CD14-positive monocyte (primary cell): ENCODE data around the gene FBXO48. TPM values are rescaled to one million over a fixed set of nuclear protein-coding genes. Genes with fewer than 3 reads are reported as not detected.

Experiments
- DNase-seq, 3 donors: peaks; one replicate each; pipeline ENCODE4 v3.0.0-alpha.2; 2011 to 2022
- H2AFZ ChIP-seq: 2 replicates; pipeline ENCODE4 v1.6.0; 2012; ENCODE audit warnings: mild to moderate bottlenecking, low read depth, low read length, inconsistent platforms; ENCODE audit not compliant: insufficient read depth, poor library complexity, severe bottlenecking
- H3K27ac ChIP-seq, 2 donors: 1 replicate in 1 of 2; 2 replicates in 1 of 2; pipeline ENCODE4 v1.5.1; 2012 to 2013; ENCODE audit warnings: low read length in 2 of 2, control low read depth in 1 of 2, inconsistent platforms in 1 of 2, low read depth in 1 of 2, mild to moderate bottlenecking in 1 of 2
- H3K27me3 ChIP-seq, 2 donors: one replicate each; pipeline versions ENCODE4 v1.6.0 to v1.6.1; 2011 to 2013; ENCODE audit warnings: low read length in 2 of 2; ENCODE audit not compliant: control insufficient read depth in 2 of 2, insufficient read depth in 2 of 2
- H3K36me3 ChIP-seq, 2 donors: replicated peaks in 1 of 2; 1 replicate in 1 of 2; 2 replicates in 1 of 2; pipeline versions ENCODE4 v1.5.1 to v1.6.1; 2012 to 2013; ENCODE audit warnings: low read length in 2 of 2, control low read depth in 1 of 2, inconsistent platforms in 1 of 2, mild to moderate bottlenecking in 1 of 2; ENCODE audit not compliant: insufficient read depth in 2 of 2, control insufficient read depth in 1 of 2
- H3K4me1 ChIP-seq, 2 donors: 1 replicate in 1 of 2; 2 replicates in 1 of 2; pipeline versions ENCODE4 v1.5.1 to v1.6.1; 2012 to 2013; ENCODE audit warnings: low read length in 2 of 2, control low read depth in 1 of 2, inconsistent platforms in 1 of 2, mild to moderate bottlenecking in 1 of 2, moderate library complexity in 1 of 2; ENCODE audit not compliant: insufficient read depth in 2 of 2, control insufficient read depth in 1 of 2
- H3K4me2 ChIP-seq: replicated peaks from 2 replicates; pipeline ENCODE3; 2012; ENCODE audit warnings: low read length, moderate library complexity, mild to moderate bottlenecking; ENCODE audit not compliant: poor library complexity, severe bottlenecking; ENCODE audit errors: extremely low read depth
- H3K4me3 ChIP-seq, 3 experiments: fragments of 200-600 bp in 1 of 3; sonication (generic) in 1 of 3; replicated peaks in 1 of 3; 1 replicate in 2 of 3; 2 replicates in 1 of 3; pipeline ENCODE4 v1.5.1; 2011 to 2013; ENCODE audit warnings: low read length in 3 of 3, mild to moderate bottlenecking in 3 of 3, control low read depth in 2 of 3, low read depth in 2 of 3, inconsistent platforms in 1 of 3, moderate library complexity in 1 of 3
- H3K79me2 ChIP-seq: 2 replicates; pipeline ENCODE4 v1.6.0; 2012; ENCODE audit warnings: mild to moderate bottlenecking, control low read depth, inconsistent platforms, low read length, moderate library complexity; ENCODE audit not compliant: insufficient read depth
- H3K9ac ChIP-seq: 2 replicates; pipeline ENCODE4 v1.6.0; 2017; ENCODE audit warnings: low read length, mild to moderate bottlenecking; ENCODE audit not compliant: insufficient read depth, poor library complexity, severe bottlenecking
- H3K9me3 ChIP-seq, 2 donors: replicated peaks in 1 of 2; 1 replicate in 1 of 2; 2 replicates in 1 of 2; pipeline versions ENCODE4 v1.5.1 to v1.6.1; 2012 to 2013; ENCODE audit warnings: low read length in 2 of 2, control low read depth in 1 of 2; ENCODE audit not compliant: control insufficient read depth in 1 of 2, insufficient read depth in 1 of 2
- H4K20me1 ChIP-seq: 2 replicates; pipeline ENCODE4 v1.6.0; 2012; ENCODE audit warnings: mild to moderate bottlenecking, low read length, control low read depth, moderate library complexity; ENCODE audit not compliant: insufficient read depth
- H3K27ac Mint-ChIP-seq, 7 donors: one replicate each; pipeline ENCODE4 v1.8.0; 2020; ENCODE audit warnings: mild to moderate bottlenecking in 7 of 7, mixed read lengths in 7 of 7, moderate library complexity in 6 of 7, inconsistent platforms in 2 of 7
- H3K27me3 Mint-ChIP-seq, 3 donors: one replicate each; pipeline ENCODE4 v1.8.0; 2021 to 2022; ENCODE audit warnings: low read depth in 3 of 3, mild to moderate bottlenecking in 3 of 3, mixed read lengths in 3 of 3, moderate library complexity in 3 of 3, inconsistent platforms in 1 of 3
- H3K36me3 Mint-ChIP-seq, 2 donors: one replicate each; pipeline ENCODE4 v1.8.0; 2020; ENCODE audit warnings: mixed read lengths in 2 of 2, inconsistent platforms in 1 of 2, mild to moderate bottlenecking in 1 of 2
- H3K4me1 Mint-ChIP-seq: one replicate; pipeline ENCODE4 v1.8.0; 2020; ENCODE audit warnings: mild to moderate bottlenecking, mixed read lengths
- H3K4me3 Mint-ChIP-seq, 2 donors: one replicate each; pipeline ENCODE4 v1.8.0; 2020; ENCODE audit warnings: mild to moderate bottlenecking in 2 of 2, mixed read lengths in 2 of 2, moderate library complexity in 1 of 2
- H3K9me3 Mint-ChIP-seq, 7 donors: one replicate each; pipeline ENCODE4 v1.8.0; 2020 to 2022; ENCODE audit warnings: mixed read lengths in 7 of 7, mild to moderate bottlenecking in 6 of 7, moderate library complexity in 6 of 7, inconsistent platforms in 2 of 7
- WGBS: methylation state at CpG from one replicate; pipeline ENCODE4 v1.1.5; 2013; ENCODE audit warnings: missing lambda C conversion rate; ENCODE audit not compliant: insufficient coverage; 5-methylcytosine and 5-hydroxymethylcytosine counted together
- intact Hi-C, 2 donors: fragments of 100-400 bp; cut with micrococcal nuclease; formaldehyde crosslinking; loops; one replicate each; pipeline versions ENCODE4 v1.15.0 to v1.15.1; 2023
- polyA plus RNA-seq, 3 donors: library from polyadenylated mRNA; depleted of rRNA in 1 of 3; unstranded in 2 of 3; stranded (reverse) in 1 of 3; fragments of 300-500 nt in 2 of 3; fragments of >200 nt in 1 of 3; fragmentation: Illumina TruSeq in 2 of 3; gene quantifications; 1 replicate in 2 of 3; 2 replicates in 1 of 3; pipeline ENCODE4 v1.2.3, GENCODE V29; 2012 to 2021
- TF ChIP-seq, protein P1 (sequence below): fragments of 200-600 bp; IDR thresholded peaks from one replicate; pipeline ENCODE4 v1.8.0; 2022; ENCODE audit warnings: antibody characterized with exemption, mild to moderate bottlenecking

Gene FBXO48
- polyA plus RNA-seq, 3 donors: 0.08 to 0.85 (median 0.31) TPM

- Histone ChIP-seq H3K9me3 (no peaks in the 10 kb centered on the region), H3K4me1 (peaks cover 35 to 38% of the 10 kb centered on the region in 2 donors), H3K4me2 (no peak overlapping the region), H3K27me3 (no peaks in the 10 kb centered on the region), H2AFZ (no peak overlapping the region), H4K20me1 (no peaks in the 10 kb centered on the region), H3K27ac (no peak overlapping the region), H3K79me2 (no peaks in the 10 kb centered on the region), H3K4me3 (no peak overlapping the region), H3K9ac (no peak overlapping the region), H3K36me3 (no peaks in the 10 kb centered on the region)
- TF ChIP-seq, protein P1, sequence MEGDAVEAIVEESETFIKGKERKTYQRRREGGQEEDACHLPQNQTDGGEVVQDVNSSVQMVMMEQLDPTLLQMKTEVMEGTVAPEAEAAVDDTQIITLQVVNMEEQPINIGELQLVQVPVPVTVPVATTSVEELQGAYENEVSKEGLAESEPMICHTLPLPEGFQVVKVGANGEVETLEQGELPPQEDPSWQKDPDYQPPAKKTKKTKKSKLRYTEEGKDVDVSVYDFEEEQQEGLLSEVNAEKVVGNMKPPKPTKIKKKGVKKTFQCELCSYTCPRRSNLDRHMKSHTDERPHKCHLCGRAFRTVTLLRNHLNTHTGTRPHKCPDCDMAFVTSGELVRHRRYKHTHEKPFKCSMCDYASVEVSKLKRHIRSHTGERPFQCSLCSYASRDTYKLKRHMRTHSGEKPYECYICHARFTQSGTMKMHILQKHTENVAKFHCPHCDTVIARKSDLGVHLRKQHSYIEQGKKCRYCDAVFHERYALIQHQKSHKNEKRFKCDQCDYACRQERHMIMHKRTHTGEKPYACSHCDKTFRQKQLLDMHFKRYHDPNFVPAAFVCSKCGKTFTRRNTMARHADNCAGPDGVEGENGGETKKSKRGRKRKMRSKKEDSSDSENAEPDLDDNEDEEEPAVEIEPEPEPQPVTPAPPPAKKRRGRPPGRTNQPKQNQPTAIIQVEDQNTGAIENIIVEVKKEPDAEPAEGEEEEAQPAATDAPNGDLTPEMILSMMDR: no peak
- Mint-ChIP-seq H3K9me3 (peaks cover 0 to 3% (median 0%) of the 10 kb centered on the region in 7 donors), H3K4me3 (no peak overlapping the region), H3K27me3 (peaks cover 0 to 2% (median 0%) of the 10 kb centered on the region in 3 donors), H3K36me3 (no peaks in the 10 kb centered on the region), H3K27ac (no peak overlapping the region), H3K4me1 (peaks cover 51% of the 10 kb centered on the region)
- no peak for DNase-seq
- intact Hi-C loops: no loop called here
Measured at GRCh38 chr2:68414452-68414851, 52.6 kb downstream of the FBXO48 start.

DNA sequence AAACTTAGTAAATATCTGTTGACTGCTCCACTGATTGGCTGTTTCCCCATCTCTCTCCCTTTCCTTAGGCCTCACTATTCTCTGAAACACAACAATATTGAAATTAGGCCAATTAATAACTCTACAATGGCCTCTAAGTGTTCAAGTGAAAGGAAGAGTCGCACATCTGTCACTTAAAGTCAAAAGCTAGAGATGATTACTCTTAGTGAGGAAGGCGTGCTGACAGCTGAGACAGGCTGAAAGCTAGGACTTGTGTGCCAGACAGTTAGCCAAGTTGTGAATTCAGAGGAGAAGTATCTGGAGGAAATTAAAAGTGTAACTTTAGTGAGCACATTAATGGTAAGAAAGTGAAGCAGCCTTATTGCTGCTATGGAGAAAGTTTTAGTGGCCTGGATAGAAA is 53.6 kb downstream of the FBXO48 start:
- WGBS: 81% methylated on average over 2 of the region's 2 CpGs
- H3K27ac ChIP-seq: no peak overlapping the region
- H3K4me1 ChIP-seq: peaks cover 33 to 36% of the 10 kb centered on the region in 2 donors

More for the DNA sequence above, 53.6 kb downstream of the FBXO48 start:
- peaks cover 0 to 3% (median under 1%) of the 10 kb centered on the region in 7 donors for H3K9me3 Mint-ChIP-seq
- Histone ChIP-seq H3K9ac (no peak overlapping the region), H2AFZ (no peak overlapping the region), H4K20me1 (no peaks in the 10 kb centered on the region), H3K27me3 (no peaks in the 10 kb centered on the region), H3K4me2 (no peak overlapping the region), H3K4me3 (no peak overlapping the region), H3K79me2 (no peaks in the 10 kb centered on the region), H3K9me3 (no peaks in the 10 kb centered on the region), H3K36me3 (no peaks in the 10 kb centered on the region)
- TF ChIP-seq, protein P1: no peak
- H3K4me3 Mint-ChIP-seq: no peak overlapping the region
- peaks cover 49% of the 10 kb centered on the region for H3K4me1 Mint-ChIP-seq
- intact Hi-C loops: no loop called here
- DNase-seq: no peak
- no peaks in the 10 kb centered on the region for H3K36me3 Mint-ChIP-seq
- H3K27me3 Mint-ChIP-seq: peaks cover 0 to 2% (median 0%) of the 10 kb centered on the region in 3 donors
- H3K27ac Mint-ChIP-seq: no peak overlapping the region
